GM18511 (cell line): Measurements from ENCODE around the gene PIP4P1.
A peak's percentile ranks its signal among the peaks of the same experiment; 100 is the strongest.
"Not testable (repeated sequence)": the region's sequence is repeated elsewhere in the genome, so short reads cannot be mapped to it uniquely, and the experiment has no call there.

ENCODE experiments used
- ATAC-seq: cut with Tn5 transposase; IDR thresholded peaks from one replicate; pipeline ENCODE4 v1.9.1; 2021; ENCODE audit warnings: mild to moderate bottlenecking, moderate library complexity; ENCODE audit not compliant: unreplicated experiment

Gene PIP4P1

GRCh38 chr14:20477211-20477876, 16.1 kb upstream of the PIP4P1 start:
- ATAC-seq, result no peak

- ATAC-seq, result no peak
These were observed 15.5 kb upstream of the PIP4P1 start for GRCh38 chr14:20476776-20477175.

GRCh38 chr14:20472536-20473169, 11.4 kb upstream of the PIP4P1 start:
- ATAC-seq, result no peak

- no peak for ATAC-seq
These were observed 9.3 kb upstream of the PIP4P1 start for GRCh38 chr14:20470603-20470901.

GRCh38 chr14:20469890-20470602, 8.8 kb upstream of the PIP4P1 start:
- ATAC-seq, result peak; percentile 38

- peak; percentile 97 for ATAC-seq
These were observed 8.1 kb upstream of the PIP4P1 start, which contains the start of gene PNP for GRCh38 chr14:20469242-20469889. PNP (plus strand) TSS chr14:20469406; CDS start chr14:20469525, 119 bp downstream.

GRCh38 chr14:20468764-20469241, 7.6 kb upstream of the PIP4P1 start:
- peak; percentile 10 for ATAC-seq

- peak; percentile 12 for ATAC-seq
These were observed 593 bp downstream of the PIP4P1 start for GRCh38 chr14:20460458-20461224.

- no peak for ATAC-seq
These were observed 3.0 kb downstream of the PIP4P1 start for GRCh38 chr14:20458031-20458789.

GRCh38 chr14:20456971-20457370, 4.3 kb downstream of the PIP4P1 start:
- no peak for ATAC-seq

GRCh38 chr14:20455355-20456300, 5.6 kb downstream of the PIP4P1 start:
- peak; percentile 58 for ATAC-seq

GRCh38 chr14:20454516-20455354, 6.5 kb downstream of the PIP4P1 start, which contains the start of the genes APEX1 and OSGEP:
APEX1 (plus strand) TSS chr14:20455226; CDS start chr14:20455646, 420 bp downstream.
OSGEP (minus strand) TSS chr14:20454812; CDS start chr14:20454683, 129 bp downstream.
- ATAC-seq, result peak; percentile 92

- not testable (repeated sequence) for ATAC-seq
These were observed 8.4 kb downstream of the PIP4P1 start for GRCh38 chr14:20452831-20453230.

- no peak for ATAC-seq
These were observed 14.3 kb downstream of the PIP4P1 start for GRCh38 chr14:20446889-20447288.

GRCh38 chr14:20443650-20444049, 17.6 kb downstream of the PIP4P1 start:
- ATAC-seq, result not testable (repeated sequence)

- no peak for ATAC-seq
These were observed 19.8 kb downstream of the PIP4P1 start for GRCh38 chr14:20441461-20441860.

GRCh38 chr14:20440882-20441281, 20.4 kb downstream of the PIP4P1 start:
- ATAC-seq, result peak; percentile 87

GRCh38 chr14:20440465-20440864, 20.8 kb downstream of the PIP4P1 start:
- peak; percentile 11 for ATAC-seq
